Left cardiac atrium (tissue), 4 donors: Measurements from ENCODE around the gene MRGPRF. TPM values are rescaled to one million over a fixed set of nuclear protein-coding genes. Genes with fewer than 3 reads are reported as not detected.

Experiments used
- ATAC-seq, 2 donors: fragments of 200-7000 bp; cut with Tn5 transposase; one replicate each; pipeline ENCODE4 v1.9.1; 2020; ENCODE audit warnings: mild to moderate bottlenecking in 2 of 2, moderate library complexity in 2 of 2
- DNase-seq: peaks from one replicate; pipeline ENCODE4 v3.0.0-alpha.2; 2020
- intact Hi-C, 2 donors: fragments of 100-400 bp; cut with DNase I; formaldehyde crosslinking; loops; one replicate each; pipeline versions ENCODE4 v1.14.1 to v1.15.1; 2022 to 2023
- total RNA-seq, 2 donors: library from RNA; stranded (reverse); fragmentation: NEBNext Ultra II Directional; extraction: Animal tissue kit (Norgen Biotek cat#: 25700); gene quantifications; one replicate each; pipeline ENCODE4 v1.2.1, GENCODE V29; 2021
- donor health status: DM: no; HTN: yes; CAD: no.
- donor health status: DM: no; HTN: yes; CAD: no; lungs with severe emphysema.
- donor health status: DM: yes; HTN: yes; CAD: no.
- donor health status: Dilated cardiomyopathy.

The MRGPRF gene
- total RNA-seq, 2 donors from 2014 or later = 12.4 to 13.3 TPM

DNA sequence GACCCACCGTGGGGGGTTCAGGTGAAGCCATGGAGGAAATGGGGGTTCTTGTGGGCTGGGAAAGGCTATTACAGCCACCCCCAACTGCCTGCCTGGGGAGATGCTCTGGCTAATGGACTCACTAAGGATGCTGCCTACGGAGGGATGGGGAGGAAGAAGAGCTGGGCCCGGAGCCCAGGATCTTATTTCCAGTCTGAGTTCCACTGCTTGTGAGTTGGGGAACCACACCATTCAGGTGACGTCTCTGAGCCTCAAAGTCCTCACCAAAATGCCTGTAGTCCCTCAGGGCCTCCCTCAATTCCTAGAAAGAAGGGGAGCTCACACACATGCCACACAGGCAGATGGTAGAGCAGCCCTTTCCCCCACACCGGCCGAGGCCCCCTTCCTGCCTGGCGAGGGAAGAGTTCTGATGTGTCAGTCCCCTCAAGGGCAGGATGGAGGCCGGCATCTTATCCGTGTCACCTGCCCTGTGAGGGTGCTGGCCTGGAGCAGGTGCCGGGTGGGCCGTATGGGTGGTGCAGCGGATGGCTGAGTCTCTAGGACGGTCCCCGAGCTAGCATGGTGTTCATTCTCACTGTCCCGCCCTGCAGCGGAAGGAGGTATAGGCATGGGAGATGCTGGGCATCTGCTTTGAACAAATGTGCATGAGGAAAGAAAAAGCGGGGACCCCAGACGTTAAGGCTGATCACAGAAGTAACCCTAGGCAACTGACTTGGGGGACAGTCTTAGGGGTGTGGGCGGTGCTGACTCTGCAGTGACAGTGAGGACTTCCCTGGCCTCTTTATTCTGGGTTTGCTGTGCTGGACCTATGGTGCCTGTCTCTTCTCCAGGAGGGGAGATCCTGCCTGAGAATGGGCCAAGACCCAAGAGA is 15.7 kb downstream of the MRGPRF start:
- ATAC-seq (no peak), DNase-seq (no peak)
- intact Hi-C loops = no loop called here

DNA sequence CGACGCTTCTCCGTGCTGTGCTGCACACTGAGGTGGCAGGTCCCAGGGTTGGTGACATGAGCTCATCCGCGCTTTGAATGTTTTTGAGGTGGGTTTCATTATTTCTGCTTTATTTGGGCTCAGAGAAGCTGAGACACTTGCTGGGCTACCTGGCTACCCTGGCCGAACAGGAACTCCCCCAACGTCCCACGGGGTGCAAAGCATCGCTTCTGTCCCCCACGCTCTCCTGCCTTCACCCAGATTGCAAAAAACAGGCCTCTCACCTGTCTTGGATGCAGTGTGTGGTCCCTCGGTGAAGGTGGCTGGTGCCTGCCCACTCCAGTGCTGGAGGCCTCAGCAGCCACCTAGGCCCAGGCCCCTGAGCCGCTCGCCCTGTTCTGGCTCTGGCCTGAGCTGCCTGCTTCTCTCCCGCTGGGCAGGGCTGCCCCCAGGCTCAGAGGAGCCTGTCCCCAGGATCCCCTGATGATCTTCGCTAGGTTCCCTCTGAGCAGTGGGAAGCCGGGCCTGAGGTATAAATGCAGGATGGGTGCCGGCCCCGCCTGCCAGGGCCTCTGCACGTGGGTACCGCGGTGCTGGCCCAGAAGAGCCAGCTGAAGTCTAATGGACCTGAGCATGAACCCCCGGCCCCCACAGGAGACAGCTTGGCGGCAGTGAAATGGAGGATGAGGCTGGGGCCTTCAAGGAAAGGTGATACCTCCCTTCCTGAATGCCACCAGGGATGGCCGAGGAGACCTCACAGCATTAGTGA is 16.5 kb downstream of the MRGPRF start:
- DNase-seq = no peak
- intact Hi-C loops = no loop called here
- ATAC-seq = no peak

DNA sequence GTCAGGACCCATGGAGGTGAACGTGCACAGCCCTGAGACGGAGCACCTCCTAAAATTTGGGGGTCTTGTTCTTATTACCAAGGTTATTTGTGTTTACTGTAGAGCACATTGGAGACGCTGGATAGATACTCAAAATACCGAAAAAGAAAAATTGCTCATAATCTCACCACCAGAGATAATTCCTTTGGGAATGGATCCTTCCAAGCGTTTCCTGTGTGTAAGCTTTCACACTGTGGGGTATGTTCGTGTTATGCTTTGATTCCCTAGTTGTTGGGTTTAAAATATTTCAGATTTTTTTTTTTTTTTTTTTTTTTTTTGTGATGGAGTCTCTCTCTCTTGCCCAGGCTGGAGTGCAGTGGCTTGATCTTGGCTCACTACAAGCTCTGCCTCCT is 18.2 kb downstream of the MRGPRF start:
- DNase-seq = no peak
- ATAC-seq = no peak
- intact Hi-C loops = no loop called here

- DNase-seq = no peak
- no peak for ATAC-seq
- intact Hi-C loops = no loop called here
Observed at GRCh38 chr11:68994161-68994893, 18.7 kb downstream of the MRGPRF start.

GRCh38 chr11:68993546-68993945 is 19.5 kb downstream of the MRGPRF start:
- intact Hi-C loops = no loop called here
- ATAC-seq (no peak), DNase-seq (no peak)

- intact Hi-C loops = no loop called here
- ATAC-seq (no peak), DNase-seq (no peak)
Observed at GRCh38 chr11:68992743-68993255, 20.2 kb downstream of the MRGPRF start.

DNA sequence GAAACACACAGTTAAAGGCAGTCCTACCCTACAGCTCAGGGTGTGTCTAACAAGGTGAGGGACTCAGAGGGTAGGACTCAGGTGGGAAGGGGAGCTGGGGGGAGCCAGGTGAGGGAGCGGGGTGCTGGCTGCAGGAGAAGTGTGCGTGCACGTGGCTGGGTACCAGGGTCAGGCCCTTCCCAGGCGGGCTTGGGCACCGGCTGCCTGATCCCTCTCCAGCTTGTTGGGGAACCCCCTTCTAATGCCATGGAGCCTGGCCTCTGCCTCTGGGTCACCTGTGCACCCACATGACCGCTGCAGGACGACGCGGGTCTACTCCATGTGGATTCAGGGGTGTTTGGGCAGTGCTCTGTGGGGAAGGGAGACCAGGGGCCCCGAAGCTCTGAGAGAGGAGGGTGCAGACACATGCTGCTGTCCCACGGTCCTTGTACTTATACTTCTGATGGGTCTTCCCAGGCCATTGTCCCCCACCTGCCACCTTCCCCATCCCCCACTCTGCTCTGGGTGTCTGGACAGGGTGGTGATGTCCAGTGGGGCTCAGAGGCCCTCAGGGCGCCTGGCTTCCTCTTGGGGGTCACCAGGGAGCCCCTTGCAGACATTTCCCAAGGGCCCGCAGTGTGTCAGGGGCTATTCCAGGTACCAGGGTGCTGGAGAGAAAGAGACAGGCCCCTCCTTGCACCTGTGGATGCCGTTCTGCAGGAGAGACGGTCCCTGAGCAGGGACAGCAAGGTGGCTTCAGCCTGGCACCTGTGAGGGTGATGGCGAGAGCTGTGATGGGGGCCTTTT is 21.9 kb downstream of the MRGPRF start:
- ATAC-seq = no peak
- intact Hi-C loops = no loop called here
- no peak for DNase-seq

- DNase-seq (no peak), ATAC-seq (no peak)
- intact Hi-C loops = no loop called here
Observed at GRCh38 chr11:68989936-68990606, 23.0 kb downstream of the MRGPRF start.

- intact Hi-C loops = no loop called here
- no peak for DNase-seq
Observed at GRCh38 chr11:68988491-68988890, 24.6 kb downstream of the MRGPRF start.

GRCh38 chr11:68987211-68987610 is 25.8 kb downstream of the MRGPRF start:
- intact Hi-C loops = no loop called here
- DNase-seq (no peak), ATAC-seq (no peak)

More at GRCh38 chr11:68988491-68988890, 24.6 kb downstream of the MRGPRF start:
- no peak for ATAC-seq

- ATAC-seq (peak in 1 of 2 donors; percentile 58), DNase-seq (no peak)
- intact Hi-C loops = no loop called here
Observed at GRCh38 chr11:68983801-68984200, 29.2 kb downstream of the MRGPRF start.

DNA sequence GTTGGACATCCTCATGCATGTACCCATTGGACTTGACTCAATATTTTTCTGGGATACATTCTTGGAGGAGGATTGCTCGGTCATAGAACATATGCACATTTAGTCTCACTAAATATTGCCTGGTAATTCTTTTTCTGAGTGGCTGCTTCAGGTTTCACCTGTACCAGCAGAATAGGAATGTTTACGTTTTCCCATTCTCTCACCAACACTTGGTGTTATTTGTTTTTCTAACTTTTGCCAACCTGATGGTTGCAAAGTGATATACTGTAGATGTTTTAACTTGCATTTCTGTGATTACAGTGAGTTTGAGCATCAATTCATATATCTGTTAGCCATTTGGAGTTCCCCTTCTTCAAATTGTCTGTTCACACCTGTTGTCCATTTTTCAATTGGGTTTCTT is 30.9 kb downstream of the MRGPRF start:
- intact Hi-C loops = no loop called here
- ATAC-seq = no peak

DNA sequence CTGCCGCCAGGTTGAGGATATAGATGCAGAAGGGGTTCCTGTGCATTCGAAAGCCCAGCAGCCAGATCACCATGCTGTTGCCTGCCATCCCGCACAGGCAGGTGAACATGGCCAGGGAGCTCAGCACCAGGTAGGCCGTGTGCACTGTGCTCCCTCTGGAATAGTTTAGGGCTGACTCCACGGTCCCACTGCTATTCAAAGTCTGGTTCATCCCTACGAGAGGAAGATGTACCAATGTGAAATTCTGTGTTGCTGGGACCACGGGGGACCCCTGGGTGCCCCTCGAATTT is 32.3 kb downstream of the MRGPRF start, which contains the start of gene MRGPRD:
Gene MRGPRD (minus strand): TSS at position 211 of the 290 bp plus-strand sequence. CDS start 0 bp downstream, at position 211.
- ATAC-seq (no peak), DNase-seq (no peak)
- intact Hi-C loops = no loop called here

More for the DNA sequence above, 30.9 kb downstream of the MRGPRF start:
- no peak for DNase-seq

- intact Hi-C loops = no loop called here
- ATAC-seq = no peak
- no peak for DNase-seq
Observed at GRCh38 chr11:68979931-68980775, 32.9 kb downstream of the MRGPRF start.

- DNase-seq (no peak), ATAC-seq (peak in 1 of 2 donors; percentile 43)
- intact Hi-C loops = no loop called here
Observed at GRCh38 chr11:68978931-68979594, 34.0 kb downstream of the MRGPRF start.

- peak in 1 of 2 donors; percentile 39 for ATAC-seq
- DNase-seq = no peak
- intact Hi-C loops = no loop called here
Observed at GRCh38 chr11:68978626-68978930, 34.5 kb downstream of the MRGPRF start.
